ENCODE results near the gene GRIN3A.

GRIN3A gene

DNA sequence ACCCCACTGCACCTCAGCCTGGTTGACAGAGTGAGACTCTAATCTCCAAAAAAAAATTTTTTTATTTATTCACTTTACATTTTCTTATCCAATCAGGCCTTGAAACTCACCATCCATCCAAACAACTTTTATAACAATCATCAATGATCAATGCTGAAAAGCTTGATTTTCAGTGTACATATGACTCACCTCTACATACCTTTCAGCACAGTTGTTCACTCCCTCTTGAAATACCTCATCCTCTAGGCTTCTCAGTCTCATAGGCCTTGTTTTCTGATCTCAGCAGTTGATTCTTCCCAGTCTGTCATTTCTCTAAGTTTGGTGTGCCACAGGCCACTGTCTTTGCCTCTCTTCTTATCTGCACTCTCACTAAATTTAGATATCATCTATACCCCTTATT is 36.2 kb downstream of the GRIN3A start:
- DNase-seq, result no peak

GRCh38 chr9:101693546-101694336 is 44.7 kb downstream of the GRIN3A start:
- no peak for DNase-seq

DNA sequence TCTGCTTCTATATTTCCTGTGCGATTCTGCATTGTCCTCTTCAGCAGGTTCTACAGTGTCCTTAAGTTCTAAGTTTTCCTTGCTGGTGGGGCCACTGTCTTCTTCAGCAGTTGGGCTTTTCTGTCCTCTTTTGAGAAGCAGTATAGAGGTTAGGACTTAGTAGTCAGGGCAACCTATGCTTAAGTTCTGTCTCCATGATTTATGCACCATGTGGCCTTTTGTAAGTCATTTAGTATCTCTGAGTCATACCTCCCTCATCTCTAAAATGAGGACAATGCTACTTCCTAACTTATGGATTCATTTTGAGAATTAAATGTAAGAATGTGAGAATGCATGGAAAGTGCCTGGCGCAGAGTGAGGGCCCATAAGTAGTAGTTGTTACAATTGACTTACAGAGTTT is 46.8 kb downstream of the GRIN3A start:
- DNase-seq, result no peak

DNA sequence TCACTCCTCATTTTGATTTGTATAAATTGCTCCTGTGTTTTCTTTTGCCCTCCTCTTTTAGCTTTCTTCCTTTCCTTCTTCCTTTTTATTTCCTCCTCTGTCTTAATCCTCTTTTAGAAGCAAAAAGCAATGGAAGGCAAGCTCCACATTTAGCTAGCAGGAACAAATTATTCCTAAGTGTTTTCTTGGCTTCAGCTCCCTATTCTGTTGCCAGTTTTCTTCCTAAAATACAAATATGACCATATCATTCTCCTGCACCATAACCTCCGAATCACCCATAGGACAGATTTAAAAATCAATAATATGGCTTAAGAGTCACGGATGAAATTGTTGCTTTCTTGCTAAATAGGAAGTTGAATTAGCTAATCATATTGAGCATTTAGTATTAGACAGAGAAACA is 49.4 kb downstream of the GRIN3A start:
- DNase-seq, result no peak

DNA sequence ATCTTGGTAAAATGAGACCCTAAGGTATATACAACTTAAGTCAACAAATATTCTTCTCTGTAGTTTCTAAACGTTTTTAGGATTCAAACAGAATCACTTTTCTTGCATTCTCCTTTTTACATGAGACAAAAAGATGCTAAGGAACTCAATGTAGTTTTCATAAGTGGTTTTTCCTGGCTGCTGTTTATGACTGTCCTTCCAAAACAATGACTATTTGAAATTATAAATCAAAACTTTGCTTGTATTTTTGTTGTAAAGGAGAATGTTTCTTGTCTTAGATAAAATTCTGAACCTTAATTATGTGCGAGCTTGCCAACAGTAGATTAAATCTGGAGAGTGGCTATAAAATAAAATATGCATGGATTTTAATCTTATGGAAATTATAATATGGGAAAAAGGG is 53.8 kb downstream of the GRIN3A start:
- DNase-seq, result no peak

- no peak for DNase-seq
Observed at GRCh38 chr9:101683236-101683635, 55.2 kb downstream of the GRIN3A start.

DNA sequence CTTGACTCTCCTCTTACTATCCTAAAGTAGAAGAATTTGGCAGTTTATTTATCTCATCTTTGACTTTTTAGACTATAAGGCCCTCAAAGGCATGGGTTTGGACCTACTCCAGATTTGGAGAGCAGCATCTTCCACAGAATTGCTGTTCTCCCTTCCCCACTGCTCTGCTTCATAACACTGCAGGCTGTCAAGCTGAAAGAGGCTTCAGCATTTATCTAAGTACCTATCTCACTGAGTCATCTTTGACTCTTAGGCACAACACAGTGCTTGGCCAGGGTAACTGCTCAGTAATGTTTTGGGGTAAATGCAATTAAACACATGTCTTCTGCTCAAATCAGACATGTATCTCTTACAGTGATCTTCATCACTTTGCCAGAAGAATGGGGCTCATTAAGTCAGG is 60.6 kb downstream of the GRIN3A start:
- no peak for DNase-seq

DNA sequence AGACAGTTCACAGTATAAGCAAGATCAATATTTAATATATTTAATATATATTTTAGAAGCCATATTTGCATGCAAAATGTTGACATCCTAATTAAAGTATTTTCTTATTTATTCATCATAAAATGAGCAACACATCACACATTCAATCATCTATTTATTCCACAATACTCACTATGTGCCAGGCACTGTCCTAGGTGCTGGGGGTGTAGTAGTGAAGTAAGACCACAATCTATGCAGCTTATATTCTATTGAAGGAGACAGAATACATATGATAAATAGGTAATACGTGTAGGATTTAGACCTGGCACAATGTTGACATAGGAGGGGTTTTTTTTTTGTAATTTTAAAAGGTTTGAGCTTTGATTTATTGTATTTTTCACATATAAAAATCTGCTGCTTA is 63.1 kb downstream of the GRIN3A start:
- DNase-seq, result no peak

DNA sequence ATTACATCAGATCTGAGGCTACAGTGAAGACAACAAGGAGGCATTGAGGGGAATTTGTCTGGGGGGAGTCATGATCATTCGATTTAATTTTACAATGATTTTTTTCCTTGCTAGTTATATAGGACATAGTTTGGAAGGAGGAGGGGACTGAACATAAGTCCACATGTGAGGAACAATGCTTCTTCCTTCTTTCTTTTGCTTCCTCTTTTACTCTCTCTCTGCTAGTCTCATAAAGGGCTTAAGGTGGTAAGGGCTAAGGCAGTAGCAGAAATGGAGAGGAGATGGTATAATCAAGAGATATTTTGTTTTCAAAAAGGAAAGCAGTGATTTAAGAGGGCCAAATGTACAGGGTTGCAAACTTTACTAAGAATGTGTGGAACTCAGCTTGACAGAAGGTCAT is 64.3 kb downstream of the GRIN3A start:
- DNase-seq, result no peak

- no peak for DNase-seq
Observed at GRCh38 chr9:101673642-101674041, 64.8 kb downstream of the GRIN3A start.

- no peak for DNase-seq
Observed at GRCh38 chr9:101671567-101671966, 66.9 kb downstream of the GRIN3A start.

DNA sequence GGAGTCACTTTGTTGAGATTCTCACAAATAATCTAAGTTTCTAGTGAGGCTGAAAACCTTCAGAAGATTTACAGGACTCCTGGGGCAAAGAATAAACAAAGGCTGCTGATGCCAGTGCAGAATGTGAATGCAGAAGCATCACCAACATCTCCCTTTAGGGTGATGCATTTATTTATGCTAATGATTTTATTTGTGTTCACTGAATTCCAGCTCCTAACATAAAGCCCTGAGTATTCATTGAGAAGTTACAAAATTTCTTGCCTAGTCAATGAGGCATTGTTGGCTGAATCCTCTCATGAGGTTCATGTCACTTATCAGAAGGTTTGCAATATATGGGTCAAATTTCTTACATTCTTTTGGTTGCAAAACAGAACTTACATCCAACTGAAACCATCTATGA is 70.0 kb downstream of the GRIN3A start:
- DNase-seq, result no peak

- no peak for DNase-seq
Observed at GRCh38 chr9:101664453-101664852, 74.0 kb downstream of the GRIN3A start.

GRCh38 chr9:101652601-101653175 is 85.8 kb downstream of the GRIN3A start:
- no peak for DNase-seq

DNA sequence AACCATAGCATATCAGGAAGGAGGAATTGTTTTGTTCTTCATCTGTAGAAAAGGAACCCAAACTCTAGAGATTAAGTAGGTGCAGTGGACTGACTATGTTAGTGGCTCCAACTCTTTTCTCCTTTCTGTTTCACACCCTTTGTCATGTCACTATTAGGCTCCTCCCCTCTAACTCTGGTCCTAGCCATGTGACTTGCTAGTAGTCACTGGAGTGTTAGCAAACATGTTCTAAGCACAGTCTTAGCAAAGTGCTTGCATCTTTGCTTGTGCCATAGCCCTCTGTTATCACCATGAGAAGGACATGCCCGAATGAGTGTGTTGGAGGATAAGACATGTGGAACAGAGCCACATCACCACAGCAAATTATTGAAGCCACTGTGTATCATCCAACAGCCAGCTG is 88.3 kb downstream of the GRIN3A start:
- no peak for DNase-seq

DNA sequence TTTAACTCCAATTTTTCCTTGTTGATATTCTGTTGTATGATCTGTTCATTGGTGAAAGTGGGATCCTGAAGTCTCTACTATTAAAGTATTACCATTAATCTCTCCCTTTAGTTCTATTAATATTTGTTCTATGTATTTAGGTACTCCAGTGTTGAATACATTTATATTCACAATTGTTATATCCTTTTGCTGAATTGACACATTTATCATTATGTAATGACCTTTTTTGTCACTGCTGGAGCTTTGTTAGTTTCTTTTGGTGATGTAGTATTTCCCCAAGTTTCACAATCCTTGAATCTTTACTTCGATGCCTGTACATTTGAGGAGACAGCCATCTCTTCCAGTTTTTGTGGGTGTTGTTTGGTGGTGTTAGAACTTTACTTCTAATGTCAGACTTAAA is 90.0 kb downstream of the GRIN3A start:
- DNase-seq, result no peak

DNA sequence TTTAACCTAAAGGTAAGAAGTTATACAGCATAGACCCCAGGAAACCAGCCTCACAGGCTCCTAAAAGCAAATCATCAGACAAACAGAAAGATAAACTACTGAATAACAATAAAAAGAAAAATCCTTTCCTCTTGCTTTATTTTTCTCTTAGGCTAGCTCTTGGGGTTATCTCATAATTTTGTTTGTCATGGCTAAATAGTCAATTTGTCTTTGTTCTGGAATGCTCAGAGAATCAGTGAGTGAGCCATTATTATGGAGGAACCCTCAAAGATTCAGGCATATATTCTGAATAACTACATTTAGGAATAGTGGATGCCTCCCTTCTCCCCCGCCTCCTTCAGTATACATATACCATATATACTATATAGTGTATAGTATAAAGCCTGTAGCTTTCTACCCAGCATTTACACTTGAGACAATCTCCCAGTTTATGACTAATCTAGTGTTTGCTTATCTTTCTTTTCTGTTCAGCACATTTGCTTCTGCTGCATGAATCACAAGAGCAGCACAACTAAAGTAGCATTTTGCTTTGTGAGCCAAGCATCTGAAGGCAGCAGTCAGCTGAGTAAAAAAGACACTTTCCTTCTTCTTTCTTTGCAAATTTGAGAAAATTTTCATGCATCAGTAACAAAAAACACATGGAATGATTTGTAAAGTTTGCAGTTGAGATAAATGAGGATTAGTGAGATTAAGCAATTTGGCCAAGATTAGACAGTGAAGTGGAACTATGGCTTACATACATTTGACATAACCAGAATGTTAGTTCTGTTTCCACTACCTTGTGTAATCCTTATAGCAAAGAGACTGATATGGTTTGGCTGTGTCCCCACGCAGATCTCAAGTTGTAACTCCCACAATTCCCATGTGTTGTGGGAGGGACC is 98.4 kb downstream of the GRIN3A start:
- DNase-seq, result no peak

- no peak for DNase-seq
Observed at GRCh38 chr9:101639311-101639710, 99.1 kb downstream of the GRIN3A start.

- no peak for DNase-seq
Observed at GRCh38 chr9:101636247-101636646, 102.2 kb downstream of the GRIN3A start.

DNA sequence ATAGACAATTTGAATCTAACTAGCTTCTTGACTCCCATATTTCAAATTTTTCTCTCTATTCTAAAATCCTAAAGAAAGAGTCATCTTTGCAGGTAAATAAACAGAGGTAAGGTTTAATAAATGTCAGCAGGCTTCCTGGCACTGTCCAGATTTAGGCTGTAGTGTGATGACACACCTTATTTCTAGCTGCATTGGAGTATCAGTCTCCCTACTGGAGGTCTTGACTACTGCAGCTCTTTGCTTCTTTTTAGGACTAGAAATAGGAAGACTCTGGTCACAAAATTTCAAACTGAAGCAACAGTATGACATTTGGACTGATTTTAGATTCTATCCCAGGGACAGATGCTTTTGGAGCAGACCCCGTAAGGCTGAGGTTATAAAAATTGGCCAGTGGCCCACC is 103.0 kb downstream of the GRIN3A start:
- no peak for DNase-seq

- no peak for DNase-seq
Observed at GRCh38 chr9:101634741-101635409, 103.6 kb downstream of the GRIN3A start.

GRCh38 chr9:101632611-101633010 is 105.8 kb downstream of the GRIN3A start:
- no peak for DNase-seq

DNA sequence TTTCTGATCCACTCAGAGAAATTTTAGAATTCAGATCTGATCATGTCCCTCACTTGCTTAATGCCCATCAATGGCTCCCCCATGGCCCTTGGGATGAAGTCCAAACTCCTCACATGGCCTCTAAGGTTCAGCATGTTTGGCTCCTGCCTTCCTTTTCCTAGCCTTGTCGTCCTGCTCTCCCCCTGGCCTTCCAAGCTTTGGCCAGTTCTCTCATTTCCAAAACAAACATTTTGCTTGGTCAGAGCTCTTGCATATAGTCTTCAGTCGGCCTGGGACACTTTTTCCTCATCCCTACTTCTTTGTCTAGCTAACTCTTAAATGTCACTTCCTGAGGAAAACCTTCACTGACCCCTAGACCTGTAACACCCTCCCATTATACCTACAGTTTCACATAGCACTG is 106.6 kb downstream of the GRIN3A start:
- no peak for DNase-seq

Measured in stimulated activated CD4-positive, alpha-beta T cell treated with anti-CD3 and anti-CD28 coated beads, Interleukin-4, amount 100 ng/mL, for 1 hour (primary cell).